ENCODE data around the gene AMDHD1. TPM values are rescaled to one million over a fixed set of nuclear protein-coding genes. Genes with fewer than 3 reads are reported as not detected.

Gene AMDHD1
- total and polyA plus RNA-seq, 2 of the 8 experiments (the other 6 are each of a cell fraction or from before 2014, with no cell fraction given): 0.14 TPM; not detected in 1

DNA sequence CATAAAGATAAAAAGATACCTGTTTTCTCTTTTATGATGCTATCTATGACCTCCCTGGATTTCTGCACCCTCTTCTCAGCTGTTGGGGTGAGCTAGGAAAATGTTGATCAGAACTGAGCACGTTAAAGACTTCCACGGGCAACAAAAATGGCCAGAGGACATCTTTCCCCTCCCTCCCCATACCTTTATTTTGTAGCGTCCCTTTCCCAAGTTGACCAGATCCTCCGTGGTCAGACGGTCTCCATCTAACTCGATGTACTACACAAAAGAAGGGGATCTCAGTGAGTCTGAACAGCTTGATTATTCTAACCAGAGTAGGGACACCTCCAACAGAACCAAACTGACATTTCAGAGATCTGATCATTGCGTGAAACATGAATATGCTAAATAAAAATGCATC, 50.8 kb downstream of the AMDHD1 start:
- CTCF ChIA-PET (ENCODE audit: partially characterized antibody): interaction anchor here (1.5 to 8.7 kb wide), 5 partner anchors 16 to 75 kb away, joined by 4 to 149 read pairs (median 69); partner anchors contain the start of gene AMDHD1
- no peak overlapping the region for H3K56ac ChIP-seq (replicated peaks; ENCODE audit: insufficient read length, low read depth, low read length)
- H2BK5ac ChIP-seq (ENCODE audit: low read depth, low read length): no peak overlapping the region
- H3K14ac ChIP-seq (ENCODE audit: insufficient read length): no peak overlapping the region
- H3K27me3 ChIP-seq (replicated peaks in 1 of 4; ENCODE audit: control insufficient read depth in 3 of 4, extremely low read depth in 1 of 4, insufficient read depth in 3 of 4, low read length in 3 of 4): no peaks in the 10 kb centered on the region
- no peak overlapping the region for H3K23ac ChIP-seq (ENCODE audit: insufficient read length)
- no peak overlapping the region for H3K4me2 ChIP-seq (ENCODE audit: insufficient read depth in 1 of 2, low read depth in 2 of 2, low read length in 2 of 2)
- WGBS, 2 experiments (ENCODE audit: extremely low coverage in 1 of 2, insufficient coverage in 1 of 2, insufficient read length in 1 of 2, insufficient replicate concordance in 2 of 2, low coverage in 1 of 2, low lambda C conversion rate in 2 of 2, missing lambda C conversion rate in 1 of 2): 72% methylated on average over 7 of the region's 7 CpGs; no CpG with 5 or more reads in 1 of the 2 experiments
- H2BK20ac ChIP-seq (ENCODE audit: low read length): no peak overlapping the region
- H2BK120ac ChIP-seq (replicated peaks; ENCODE audit: low read depth, low read length): no peak overlapping the region
- no peak overlapping the region for H3K4me3 ChIP-seq (ENCODE audit: extremely low read depth in 1 of 4, insufficient read depth in 2 of 4, low read depth in 3 of 4, low read length in 4 of 4)
- no peak overlapping the region for H4K8ac ChIP-seq (ENCODE audit: extremely low read depth, insufficient read depth, low read length)
- H4K20me1 ChIP-seq (replicated peaks in 1 of 2; ENCODE audit: control insufficient read depth in 1 of 2, insufficient read depth in 2 of 2, low read length in 2 of 2): no peaks in the 10 kb centered on the region
- H3K27ac ChIP-seq (ENCODE audit: low read depth, low read length): no peak overlapping the region
- no peak overlapping the region for H2AFZ ChIP-seq (ENCODE audit: low read length)
- no peak overlapping the region for H2BK12ac ChIP-seq (ENCODE audit: low read depth, low read length)
- H3K9ac ChIP-seq (replicated peaks in 1 of 4; ENCODE audit: extremely low read depth in 1 of 4, low read depth in 3 of 4, low read length in 3 of 4): no peak overlapping the region
- DNase-seq (ENCODE audit: low read depth in 1 of 2, low spot score in 2 of 2): no peak
- H3K9me3 ChIP-seq (ENCODE audit: insufficient read depth in 2 of 2, low read depth in 1 of 2, low read length in 1 of 2): no peaks in the 10 kb centered on the region; a peak in 1 of 4 replicates
- no peaks in the 10 kb centered on the region for H3K79me2 ChIP-seq (ENCODE audit: control insufficient read depth in 1 of 2, insufficient read depth in 2 of 2, low read length in 2 of 2)
- H3K79me1 ChIP-seq (ENCODE audit: low read depth, low read length): no peaks in the 10 kb centered on the region
- H3K18ac ChIP-seq (ENCODE audit: extremely low read depth, low read length): no peak overlapping the region
- H3K4me1 ChIP-seq (replicated peaks in 1 of 4; ENCODE audit: control insufficient read depth in 3 of 4, insufficient read depth in 4 of 4, low read length in 3 of 4): peaks cover 0 to 3% (median 0%) of the 10 kb centered on the region in 4 experiments; a peak in 1 of 7 replicates
- H2AK5ac ChIP-seq (ENCODE audit: low read depth, low read length): no peak overlapping the region
- no peak overlapping the region for H3K4ac ChIP-seq (replicated peaks; ENCODE audit: insufficient read length, low read depth, low read length)
- no peak for FAIRE-seq
- no peaks in the 10 kb centered on the region for H3K36me3 ChIP-seq (ENCODE audit: control insufficient read depth in 2 of 4, insufficient read depth in 4 of 4, low read length in 3 of 4)
- POLR2A ChIA-PET (ENCODE audit: partially characterized antibody): no interaction called here
- H2BK15ac ChIP-seq (ENCODE audit: low read length): no peak overlapping the region
- no peak overlapping the region for H4K91ac ChIP-seq (replicated peaks; ENCODE audit: insufficient read length, low read length)
- no peak overlapping the region for H4K5ac ChIP-seq (ENCODE audit: insufficient read length, low read depth, low read length)
- H3K23me2 ChIP-seq (ENCODE audit: low read depth, low read length): no peaks in the 10 kb centered on the region
